ENCODE results near the gene SSX4B.

- TF ChIP-seq CTCF (IDR thresholded peaks at IDR 0.05) = no peak
- TF ChIP-seq POLR2A (IDR thresholded peaks at IDR 0.05) = no peak
Observed at GRCh38 chrX:48458711-48459110, 47.0 kb upstream of the SSX4B start.
